GM18508 (cell line): ENCODE data around the gene ARHGAP15.
"Not testable (repeated sequence)": the region's sequence is repeated elsewhere in the genome, so short reads cannot be mapped to it uniquely, and the experiment has no call there.

Experiments used
- ATAC-seq: cut with Tn5 transposase; IDR thresholded peaks from one replicate; pipeline ENCODE4 v1.9.1; 2021; ENCODE audit warnings: moderate number of reproducible peaks; ENCODE audit not compliant: insufficient read depth, unreplicated experiment

The ARHGAP15 gene

DNA sequence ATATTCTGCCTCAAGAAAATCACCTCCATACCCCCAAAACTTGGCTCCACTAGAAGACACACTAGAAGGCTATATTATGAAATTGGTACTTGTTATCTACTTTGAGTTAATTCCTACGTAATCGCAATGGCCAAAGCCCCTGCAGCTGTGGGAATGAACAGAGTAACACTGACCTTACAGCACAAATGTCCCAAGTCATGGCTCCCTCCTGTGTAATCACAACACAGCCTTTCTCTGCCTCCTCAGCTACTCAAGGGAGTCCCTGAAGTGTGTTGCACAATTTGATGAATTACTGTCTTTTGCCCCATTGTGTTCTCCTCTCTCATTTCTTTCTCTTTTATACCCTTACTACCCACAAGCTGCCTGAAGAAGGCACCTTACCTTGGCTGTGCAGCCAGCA lies 375.2 kb downstream of the ARHGAP15 start:
- no peak for ATAC-seq

DNA sequence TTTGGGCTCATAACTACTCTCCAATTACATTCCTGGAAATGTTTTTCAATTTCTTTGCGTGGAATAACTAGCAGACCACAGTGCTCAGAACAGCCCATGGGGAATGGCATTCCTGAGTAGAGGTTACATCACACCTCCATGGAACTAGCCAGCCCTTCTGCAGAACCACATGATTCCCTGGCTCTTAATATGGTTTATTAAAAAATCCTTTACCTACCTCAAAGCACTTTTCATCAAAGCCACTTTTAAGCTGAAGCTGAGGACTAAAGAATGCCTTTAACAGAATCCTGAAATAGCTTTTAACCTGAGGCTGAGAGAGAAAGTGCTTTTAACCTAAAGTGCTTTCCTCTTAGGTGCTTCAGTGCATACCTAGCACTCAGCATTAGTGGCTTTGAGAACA lies 376.3 kb downstream of the ARHGAP15 start:
- ATAC-seq, result no peak

DNA sequence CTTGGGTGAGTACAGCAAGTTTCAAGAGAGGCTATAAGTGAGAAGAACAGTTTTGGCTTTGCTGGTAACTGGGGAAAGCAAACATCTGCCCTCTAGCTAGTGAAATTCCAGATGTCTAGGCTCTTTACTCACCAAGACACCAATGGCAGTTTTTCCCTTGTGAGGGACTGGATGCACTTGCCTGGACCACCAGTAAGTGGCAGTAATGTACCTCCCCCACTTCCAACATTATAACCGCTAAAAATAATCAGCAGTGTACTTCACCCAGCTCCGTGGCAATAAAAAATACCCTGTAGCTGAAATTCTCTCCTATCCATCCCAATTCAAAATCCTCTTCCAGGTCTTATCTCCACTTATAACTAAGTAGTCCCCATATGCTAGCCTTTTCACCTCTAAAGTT lies 383.9 kb downstream of the ARHGAP15 start:
- no peak for ATAC-seq

DNA sequence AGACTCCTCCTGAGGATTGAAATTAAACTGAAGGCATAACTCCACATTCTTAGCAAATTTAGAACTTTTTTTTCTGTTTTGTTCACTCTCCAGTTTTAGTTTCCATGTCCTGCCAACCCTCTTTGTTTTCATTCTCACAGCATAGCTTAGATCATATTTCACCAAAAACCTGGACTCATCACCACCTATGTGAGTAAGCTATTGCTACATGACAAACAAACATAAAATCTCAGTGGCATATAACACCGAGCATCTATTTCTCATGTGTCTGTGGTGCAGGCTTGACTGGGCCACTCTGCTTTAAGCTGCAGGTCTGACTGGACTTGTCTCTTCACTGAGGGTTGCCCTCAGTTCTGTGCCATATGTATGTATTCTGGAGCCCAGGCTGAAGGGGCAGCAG lies 385.2 kb downstream of the ARHGAP15 start:
- ATAC-seq, result no peak

DNA sequence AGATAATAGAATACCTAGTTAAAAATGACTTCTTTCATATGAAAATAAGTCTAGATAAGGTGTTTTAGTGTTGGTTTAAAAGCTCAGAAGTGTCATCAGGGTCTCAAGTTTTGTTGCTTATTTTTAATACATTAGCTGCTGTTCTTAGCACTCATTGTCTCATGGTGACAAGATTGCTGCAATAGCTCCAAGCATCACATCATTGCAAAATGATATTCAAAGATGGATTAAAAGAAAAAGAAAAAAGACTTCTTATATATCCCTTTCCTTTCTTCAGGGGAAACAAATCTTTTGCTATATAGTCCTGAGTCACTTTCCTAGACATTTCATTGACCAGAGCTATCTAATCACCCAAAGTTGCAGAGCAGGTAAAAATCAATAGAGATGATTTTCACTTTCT lies 386.1 kb downstream of the ARHGAP15 start:
- no peak for ATAC-seq

DNA sequence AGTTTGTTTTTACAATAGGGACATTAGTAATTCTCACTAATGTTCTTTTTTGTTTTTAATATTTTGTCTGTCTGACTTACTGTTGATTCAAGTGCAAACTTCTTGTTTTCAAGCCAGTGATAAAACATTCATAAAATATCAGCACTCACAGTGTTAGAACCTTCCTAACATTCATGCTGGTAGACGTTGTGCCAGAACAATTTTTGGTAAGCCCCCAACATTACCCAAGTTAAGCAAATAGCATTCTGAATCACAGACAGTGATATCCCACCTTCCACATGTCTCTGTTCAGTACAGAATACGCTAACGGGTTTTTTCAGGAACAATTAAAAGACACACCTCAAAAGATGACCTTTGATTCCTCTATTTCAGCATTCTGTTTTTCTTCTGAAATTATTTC lies 390.3 kb downstream of the ARHGAP15 start:
- ATAC-seq, result no peak

DNA sequence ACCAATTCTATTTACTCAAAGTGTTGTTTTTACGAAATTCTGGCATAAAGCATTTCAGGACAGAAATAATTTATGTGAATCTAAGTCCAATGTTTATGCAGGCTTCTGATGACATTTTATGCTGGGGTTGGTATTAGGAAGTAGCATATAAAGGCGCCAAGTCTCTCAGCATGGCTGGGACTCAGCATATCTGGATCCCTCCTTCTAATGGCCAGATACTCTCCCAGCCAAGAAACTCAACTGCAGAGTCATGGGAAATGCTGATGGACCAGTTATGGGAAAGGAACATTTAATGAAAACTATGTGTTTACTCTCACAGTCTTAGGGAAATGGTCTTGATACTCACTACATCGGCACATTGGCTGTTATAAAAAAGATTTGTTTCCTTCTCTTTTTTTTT lies 392.2 kb downstream of the ARHGAP15 start:
- ATAC-seq, result no peak

DNA sequence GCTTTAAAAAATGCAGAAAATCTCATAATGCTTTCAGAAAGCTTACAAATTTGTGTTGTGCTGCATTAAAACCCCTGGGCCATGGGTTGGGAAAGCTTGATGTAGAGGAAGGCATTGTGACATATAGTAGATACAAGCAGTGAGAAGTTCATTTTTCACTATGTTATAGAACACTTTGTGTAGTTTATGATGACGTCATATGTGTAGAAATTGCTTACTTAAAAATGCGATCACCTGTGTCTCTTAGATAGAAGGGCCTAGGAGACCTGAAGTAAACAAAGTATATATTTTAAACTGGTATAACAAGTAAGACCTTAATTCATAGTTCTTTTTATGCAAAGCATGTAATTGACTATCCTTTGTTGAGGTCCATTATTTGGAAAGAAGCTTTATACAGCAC lies 393.5 kb downstream of the ARHGAP15 start:
- ATAC-seq, result no peak

DNA sequence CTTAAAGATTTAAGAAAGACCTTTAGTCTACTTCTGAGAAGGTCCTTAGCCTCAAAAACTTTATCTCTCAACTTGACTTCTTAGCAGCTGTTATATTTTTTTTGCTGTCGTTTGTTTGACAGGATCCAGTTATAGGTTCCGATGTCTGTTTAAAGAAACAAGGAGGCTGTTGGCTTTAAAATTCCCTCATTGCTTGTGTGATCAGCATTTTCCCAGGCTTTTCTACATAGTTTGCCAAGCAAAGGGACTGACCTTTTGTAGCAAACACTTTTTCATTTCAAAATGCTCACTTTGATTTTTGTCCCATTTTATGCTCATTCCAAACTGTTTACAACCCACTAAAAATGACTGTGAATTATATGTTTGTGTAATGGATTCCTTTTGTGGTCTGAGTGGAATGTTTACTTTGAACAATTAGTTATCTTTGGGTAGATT lies 394.9 kb downstream of the ARHGAP15 start:
- ATAC-seq, result no peak

DNA sequence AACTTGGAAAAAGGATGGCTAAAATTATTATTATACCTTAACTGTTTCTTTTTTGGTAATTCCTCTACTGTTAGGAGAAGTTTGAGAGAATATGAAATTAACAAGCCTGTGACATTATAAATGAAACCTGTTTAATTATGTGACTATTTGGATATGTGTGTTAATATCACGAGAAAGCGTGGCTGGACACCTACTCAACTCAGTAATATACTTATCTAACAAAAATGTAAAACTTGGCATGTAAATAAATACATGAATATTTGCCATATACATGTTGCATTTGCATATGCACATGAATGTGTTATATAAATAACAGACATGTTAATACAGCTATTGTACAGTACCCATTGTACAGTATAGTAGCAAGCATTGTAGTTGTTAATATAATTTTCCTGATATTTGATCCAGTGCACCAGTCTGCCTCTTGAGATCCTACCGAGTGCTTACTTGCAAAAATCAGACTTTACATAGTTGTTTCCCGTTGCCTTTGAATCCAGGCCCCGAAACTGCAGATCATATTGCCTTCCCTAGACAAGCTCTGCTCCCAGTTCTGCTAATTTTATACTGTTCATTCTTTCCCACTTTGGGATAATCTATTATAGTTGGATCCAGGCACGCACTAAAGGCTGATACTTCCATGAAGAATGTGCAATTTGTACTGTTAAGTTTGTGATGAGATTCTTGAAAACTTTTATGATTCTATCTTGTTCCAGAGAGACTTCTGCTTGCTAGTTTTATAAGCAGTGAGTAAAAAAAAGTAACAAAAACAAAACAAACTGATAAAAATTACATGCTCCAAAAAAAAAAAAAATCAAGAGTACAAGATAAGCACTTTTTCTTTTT lies 395.6 kb downstream of the ARHGAP15 start:
- no peak for ATAC-seq

DNA sequence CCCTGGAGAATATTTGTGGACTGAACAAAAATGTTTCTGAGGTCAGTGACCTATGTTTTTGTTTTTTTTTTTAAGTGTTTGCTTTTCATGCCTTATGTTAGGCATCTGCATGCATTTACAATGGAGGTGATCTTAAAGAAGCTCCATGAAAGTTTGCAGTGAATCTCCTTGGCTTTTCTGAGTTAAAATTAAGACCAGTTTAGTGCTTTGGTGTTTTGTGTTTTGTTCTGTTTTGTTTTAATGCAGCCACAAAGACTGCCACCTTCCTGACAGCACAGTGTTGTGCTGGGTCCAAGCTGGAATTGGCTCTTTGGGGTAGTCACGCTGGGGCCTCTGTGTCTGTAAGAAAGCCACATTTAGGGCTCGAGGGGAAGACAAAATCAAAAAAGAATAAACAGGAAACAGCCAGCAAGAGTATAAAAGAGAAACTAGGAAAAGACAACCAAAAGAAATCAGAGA lies 396.2 kb downstream of the ARHGAP15 start:
- ATAC-seq, result no peak

DNA sequence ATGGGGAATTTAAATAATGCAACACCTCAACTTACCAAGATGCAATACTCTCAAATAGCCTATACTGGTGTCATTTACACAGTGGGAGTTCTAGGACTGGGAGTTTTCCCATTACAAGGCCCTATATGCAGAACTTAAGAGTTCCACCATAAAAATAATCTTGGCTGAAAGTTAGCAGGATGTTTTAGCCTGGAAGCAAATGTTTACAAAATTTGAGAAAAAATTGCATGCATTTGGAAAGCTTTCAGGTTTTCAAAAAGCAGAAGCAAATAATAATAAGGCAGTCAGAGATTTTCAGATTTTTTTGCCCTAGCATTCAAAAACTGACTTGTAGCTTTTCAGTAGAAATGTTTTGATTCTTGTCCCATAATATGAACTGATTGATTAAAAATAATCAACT lies 397.3 kb downstream of the ARHGAP15 start:
- no peak for ATAC-seq

DNA sequence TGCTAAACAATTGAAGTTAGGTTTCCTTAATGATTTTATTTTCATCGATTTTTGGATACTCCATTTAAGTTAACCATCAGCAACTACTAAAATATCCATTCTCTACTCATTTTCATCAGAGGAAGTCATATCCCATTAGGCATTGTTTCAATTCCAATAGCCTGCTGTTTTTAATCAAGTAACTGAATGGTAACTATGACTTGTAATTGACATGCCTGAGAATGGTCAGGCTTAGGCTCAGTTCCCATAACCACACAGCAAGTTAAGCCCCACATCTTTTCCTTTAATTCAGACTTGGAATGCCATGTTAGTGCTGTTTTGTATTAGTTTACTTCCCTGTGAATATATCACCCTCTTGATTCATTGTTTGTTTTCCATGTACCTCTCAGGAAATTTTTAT lies 398.8 kb downstream of the ARHGAP15 start:
- no peak for ATAC-seq

DNA sequence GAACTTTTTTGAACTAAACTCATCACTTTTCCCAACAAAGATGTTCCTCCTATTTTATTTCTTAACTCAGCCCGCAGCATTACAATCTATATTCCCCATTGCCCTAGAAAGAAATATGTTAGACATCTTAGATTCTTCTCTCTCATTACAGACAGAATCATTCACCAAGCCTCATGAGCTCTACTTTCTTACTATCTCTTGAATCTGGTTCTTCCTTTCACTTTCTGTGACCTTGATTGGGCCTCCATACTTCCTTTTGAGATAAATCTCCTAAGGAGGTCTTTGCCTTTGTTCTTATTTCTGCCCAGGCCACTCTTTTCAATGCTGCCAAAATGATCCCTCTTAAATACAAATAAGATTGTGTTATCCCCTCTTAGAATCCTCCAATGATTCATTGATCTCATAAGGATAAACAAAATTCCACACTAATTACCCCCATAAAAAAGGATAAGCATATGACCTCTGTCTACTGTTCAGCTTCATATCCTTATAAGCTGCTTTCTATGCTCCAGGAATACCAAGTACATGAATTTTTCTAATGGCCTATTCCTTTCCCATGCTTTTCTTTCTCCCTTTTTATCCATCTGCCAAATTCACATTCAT lies 400.0 kb downstream of the ARHGAP15 start:
- ATAC-seq, result no peak

DNA sequence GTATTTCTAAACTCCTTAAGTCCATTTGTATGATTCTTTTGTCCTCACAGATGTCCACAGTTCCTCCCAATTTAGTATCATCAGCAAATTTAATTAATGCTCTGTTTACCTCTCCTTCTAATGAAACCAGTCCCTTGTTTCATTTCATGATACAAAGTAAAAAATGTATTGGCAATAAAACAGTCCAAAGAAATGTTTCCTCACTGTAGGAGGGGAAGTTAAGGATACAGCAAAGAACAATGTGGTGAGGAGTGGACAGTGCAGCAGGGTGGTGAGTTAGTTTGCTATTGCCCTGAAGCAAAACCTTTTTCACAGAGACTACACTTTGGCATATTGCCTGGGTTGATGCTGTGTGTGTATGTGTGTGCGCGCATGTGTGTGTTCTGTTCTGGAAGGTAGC lies 401.5 kb downstream of the ARHGAP15 start:
- ATAC-seq, result no peak

DNA sequence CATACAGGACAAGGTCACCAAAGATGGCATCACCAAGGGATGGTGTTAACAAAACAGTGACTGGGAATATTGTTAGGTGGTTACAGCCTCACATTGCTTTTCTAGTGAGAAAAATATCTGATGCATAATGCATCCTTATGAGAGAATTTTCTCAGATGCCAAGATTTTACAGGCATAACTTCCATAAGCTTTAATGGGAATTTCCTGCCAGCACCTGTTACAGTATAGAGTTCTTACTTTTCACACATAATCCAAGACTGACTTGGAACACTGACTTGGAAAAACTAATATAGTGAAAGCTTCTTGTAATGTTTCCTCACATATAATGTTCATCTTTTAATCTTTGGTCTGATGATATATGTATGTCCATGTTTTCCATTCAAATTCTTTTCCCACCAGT lies 402.8 kb downstream of the ARHGAP15 start:
- no peak for ATAC-seq

DNA sequence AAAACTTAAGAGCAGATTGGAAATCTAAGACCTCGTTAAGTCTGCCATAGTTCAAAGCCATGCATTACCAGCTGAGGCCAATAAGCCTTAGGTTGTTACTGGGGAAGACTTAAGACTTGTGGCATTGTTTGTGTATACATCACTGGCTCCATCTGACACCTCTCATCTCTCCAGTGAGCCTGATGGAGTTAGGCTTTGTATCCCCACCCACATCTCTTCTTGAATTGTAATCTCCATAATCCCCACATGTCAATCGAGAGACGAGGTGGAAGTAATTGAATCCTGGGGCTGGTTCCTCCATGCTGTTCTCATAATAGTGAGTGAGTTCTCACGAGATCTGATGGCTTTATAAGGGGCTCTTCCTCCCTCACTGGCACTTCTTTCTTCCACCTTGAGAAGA lies 404.6 kb downstream of the ARHGAP15 start:
- no peak for ATAC-seq

DNA sequence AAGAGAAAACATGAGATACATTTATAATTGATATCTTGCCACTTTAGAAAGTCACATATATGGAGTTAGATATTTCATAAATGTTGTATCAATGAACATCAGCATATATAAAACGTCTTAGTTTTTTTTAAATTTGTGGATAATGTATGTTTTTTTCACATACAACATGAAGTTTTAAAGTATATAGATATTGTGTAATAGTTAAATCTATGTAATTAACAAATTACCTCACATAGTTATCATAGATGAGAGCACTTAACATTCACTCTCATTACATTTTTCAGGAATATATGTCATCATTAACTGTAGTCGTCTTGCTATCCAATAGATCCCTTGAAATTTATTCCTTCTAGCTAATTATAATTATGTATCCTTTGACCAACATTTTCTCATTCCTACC lies 406.6 kb downstream of the ARHGAP15 start:
- ATAC-seq, result no peak

DNA sequence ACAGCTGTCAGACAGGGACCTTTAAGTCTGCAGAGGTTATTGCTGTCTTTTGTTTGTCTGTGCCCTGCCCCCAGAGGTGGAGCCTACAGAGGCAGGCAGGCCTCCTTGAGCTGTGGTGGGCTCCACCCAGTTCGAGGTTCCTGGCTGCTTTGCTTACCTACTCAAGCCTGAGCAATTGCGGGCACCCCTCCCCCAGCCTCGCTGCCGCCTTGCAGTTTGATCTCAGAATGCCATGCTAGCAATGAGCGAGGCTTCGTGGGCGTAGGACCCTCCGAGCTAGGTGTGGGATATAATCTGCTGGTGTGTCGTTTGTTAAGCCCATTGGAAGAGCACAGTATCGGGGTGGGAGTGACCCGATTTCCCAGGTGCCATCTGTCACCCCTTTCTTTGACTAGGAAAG lies 412.7 kb downstream of the ARHGAP15 start:
- ATAC-seq, result not testable (repeated sequence)

DNA sequence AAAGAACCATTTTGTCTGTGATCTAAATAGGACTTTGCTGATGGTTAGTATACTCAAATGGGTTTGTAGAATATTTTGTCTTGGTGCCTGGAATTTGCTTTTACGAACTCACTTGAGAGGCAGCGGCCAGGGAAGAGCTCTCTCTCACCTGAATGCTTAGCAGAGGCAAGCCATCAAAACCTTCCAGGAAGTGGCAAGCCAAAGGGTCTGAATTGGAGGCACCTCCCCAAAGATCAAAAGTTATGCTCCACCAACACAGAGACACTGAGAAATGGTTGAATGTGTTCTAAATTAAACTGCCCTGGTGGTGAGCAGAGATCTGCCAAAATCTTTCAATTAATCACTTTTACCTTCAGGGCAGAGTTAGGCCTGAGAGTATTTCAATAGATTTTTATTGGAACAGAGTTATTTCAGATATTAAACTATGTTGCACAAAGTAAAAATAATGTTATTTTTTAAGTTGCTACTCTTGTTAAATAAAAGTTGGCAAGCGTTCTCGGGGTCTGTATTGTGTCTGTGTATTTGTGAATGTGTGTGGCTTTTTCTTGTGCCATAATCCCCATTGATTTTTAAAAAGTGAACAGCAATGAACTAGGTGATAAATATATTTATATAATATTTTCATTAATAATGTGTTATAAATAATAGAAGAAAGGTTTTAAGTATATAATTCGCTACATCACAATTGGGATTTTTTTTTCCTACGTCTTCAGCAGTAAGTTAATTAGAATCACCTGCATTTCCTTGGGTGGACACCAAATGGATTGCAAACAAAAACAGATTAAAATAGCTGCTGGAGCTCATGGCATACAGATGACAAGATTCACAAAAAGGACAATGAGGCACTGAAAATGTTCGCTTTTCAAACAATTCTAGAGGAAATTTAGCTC lies 416.1 kb downstream of the ARHGAP15 start:
- no peak for ATAC-seq

DNA sequence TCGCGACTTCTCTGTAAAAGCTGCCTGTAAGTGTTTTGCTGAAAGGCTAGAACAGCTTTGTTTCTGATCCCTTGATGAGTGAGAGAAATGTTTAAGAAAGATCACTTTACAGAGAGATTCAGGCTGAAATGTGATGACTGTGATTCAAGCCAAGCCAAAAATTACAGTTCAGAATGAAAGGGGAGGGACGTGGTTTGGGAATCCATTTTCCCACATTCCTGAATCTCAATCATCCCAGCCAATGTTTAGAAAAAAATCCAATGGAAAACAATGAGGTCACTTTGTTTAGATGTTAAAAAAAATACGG lies 416.7 kb downstream of the ARHGAP15 start:
- no peak for ATAC-seq
